Measurements from ENCODE around the gene RAB3C. TPM values are rescaled to one million over a fixed set of nuclear protein-coding genes. Genes with fewer than 3 reads are reported as not detected.

RAB3C gene
- total RNA-seq, 4 donors from 2014 or later, result 0.09 to 0.38 (median 0.21) TPM; not detected in 1

- Histone ChIP-seq H3K36me3 (no peaks in the 10 kb centered on the region), H3K4me3 (no peak overlapping the region), H3K27ac (no peak overlapping the region), H3K4me1 (no peaks in the 10 kb centered on the region), H3K27me3 (no peaks in the 10 kb centered on the region), H3K9me3 (no peaks in the 10 kb centered on the region)
- no peak for DNase-seq
- TF ChIP-seq CTCF (IDR thresholded peaks at IDR 0.05) (no peak), POLR2A (IDR thresholded peaks at IDR 0.05) (no peak)
- 26 to 51% methylated on average over 2 of the region's 2 CpGs for WGBS, 2 donors
- intact Hi-C loops (cut with DNase I), result no loop called here
These were observed 133.3 kb downstream of the RAB3C start for GRCh38 chr5:58715997-58716656.

- no peak for DNase-seq
- Histone ChIP-seq H3K4me3 (no peak overlapping the region), H3K4me1 (no peaks in the 10 kb centered on the region), H3K27ac (no peak overlapping the region), H3K36me3 (no peaks in the 10 kb centered on the region), H3K9me3 (no peaks in the 10 kb centered on the region), H3K27me3 (no peaks in the 10 kb centered on the region)
- intact Hi-C loops (cut with DNase I), result no loop called here
- TF ChIP-seq CTCF (IDR thresholded peaks at IDR 0.05) (no peak), POLR2A (IDR thresholded peaks at IDR 0.05) (no peak)
- 67 to 71% methylated on average over 5 of the region's 5 CpGs for WGBS, 2 donors
These were observed 133.8 kb downstream of the RAB3C start for GRCh38 chr5:58716713-58717112.

DNA sequence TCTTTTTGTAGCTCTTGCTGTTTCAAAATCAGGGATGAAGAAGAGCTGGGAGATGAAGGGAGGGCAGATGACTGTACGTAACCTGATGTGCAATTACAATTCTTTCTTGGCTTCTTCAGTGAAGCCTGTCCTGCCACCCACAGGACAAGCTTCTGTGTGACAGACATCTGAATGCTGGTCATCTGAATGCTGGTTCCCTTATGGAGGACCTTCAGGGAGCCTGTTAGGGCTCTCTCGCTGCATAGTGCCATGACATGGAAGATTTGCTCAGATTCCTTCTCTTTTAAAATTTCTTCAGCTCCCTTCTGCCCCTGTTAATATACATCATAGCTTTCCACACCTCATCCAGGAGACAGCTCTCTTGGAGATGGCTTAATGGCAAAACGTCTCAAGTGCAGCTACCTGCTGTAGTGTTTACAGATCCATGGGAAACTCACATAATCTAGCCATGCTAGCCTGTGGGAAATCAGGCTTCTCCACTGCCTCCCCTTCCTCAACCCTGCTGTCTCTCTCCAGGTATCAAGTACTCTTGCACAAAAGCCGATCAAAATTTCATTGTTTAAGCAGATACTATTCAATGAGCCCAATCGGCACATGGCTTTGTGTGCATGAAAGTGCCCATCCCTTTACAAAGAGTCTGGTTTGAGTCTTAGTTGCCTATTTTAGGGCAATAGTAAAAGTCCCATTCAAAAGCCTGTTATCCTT is 134.6 kb downstream of the RAB3C start:
- H3K27ac ChIP-seq, result no peak overlapping the region
- no peaks in the 10 kb centered on the region for H3K36me3 ChIP-seq
- no peaks in the 10 kb centered on the region for H3K4me1 ChIP-seq
- intact Hi-C loops (cut with DNase I), result no loop called here
- H3K9me3 ChIP-seq, result no peaks in the 10 kb centered on the region
- H3K27me3 ChIP-seq, result no peaks in the 10 kb centered on the region
- no peak overlapping the region for H3K4me3 ChIP-seq
- no peak for DNase-seq
- 44 to 49% methylated on average over 5 of the region's 5 CpGs for WGBS, 2 donors
- no peak for TF ChIP-seq CTCF (IDR thresholded peaks at IDR 0.05)
- no peak for TF ChIP-seq POLR2A (IDR thresholded peaks at IDR 0.05)

- Histone ChIP-seq H3K36me3 (no peaks in the 10 kb centered on the region), H3K9me3 (no peaks in the 10 kb centered on the region), H3K4me1 (no peaks in the 10 kb centered on the region), H3K27ac (no peak overlapping the region), H3K27me3 (no peaks in the 10 kb centered on the region), H3K4me3 (no peak overlapping the region)
- no peak for DNase-seq
- intact Hi-C loops (cut with DNase I), result no loop called here
- WGBS, 2 donors, result 66 to 77% methylated on average over 2 of the region's 2 CpGs
- TF ChIP-seq CTCF (IDR thresholded peaks at IDR 0.05) (no peak), POLR2A (IDR thresholded peaks at IDR 0.05) (no peak)
These were observed 135.5 kb downstream of the RAB3C start for GRCh38 chr5:58718269-58718978.

DNA sequence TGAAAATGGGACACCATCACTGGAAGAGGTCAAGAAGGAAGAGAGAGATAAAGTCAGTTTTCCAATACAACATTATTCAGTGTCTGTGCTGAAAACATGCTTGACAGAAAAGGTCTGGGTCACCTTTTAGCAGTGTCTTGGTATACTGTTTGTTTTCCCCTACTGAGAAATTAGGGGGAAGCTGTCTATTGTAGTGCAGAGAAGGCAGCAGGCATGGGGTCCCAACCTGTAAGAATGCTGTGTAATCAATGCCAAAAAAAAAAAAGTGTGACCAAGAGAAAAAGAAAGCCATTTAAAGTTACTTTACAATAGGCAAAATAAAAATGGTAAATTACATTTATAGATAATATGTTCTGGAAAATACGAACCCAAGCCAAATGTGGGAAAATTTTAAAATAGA is 139.3 kb downstream of the RAB3C start:
- intact Hi-C loops (cut with DNase I), result no loop called here
- DNase-seq, result no peak
- H3K4me1 ChIP-seq, result no peaks in the 10 kb centered on the region
- 50 to 55% methylated on average over 1 of the region's 1 CpG for WGBS, 2 donors
- H3K9me3 ChIP-seq, result no peaks in the 10 kb centered on the region
- H3K27ac ChIP-seq, result no peak overlapping the region
- TF ChIP-seq CTCF (IDR thresholded peaks at IDR 0.05), result no peak
- TF ChIP-seq POLR2A (IDR thresholded peaks at IDR 0.05), result no peak
- H3K4me3 ChIP-seq, result no peak overlapping the region
- no peaks in the 10 kb centered on the region for H3K27me3 ChIP-seq
- no peaks in the 10 kb centered on the region for H3K36me3 ChIP-seq
